Coronary artery (tissue), 2 donors: ENCODE data around the gene ATP13A1.
A peak's percentile ranks its signal among the peaks of the same experiment; 100 is the strongest.

Experiments
- DNase-seq: peaks from one replicate; pipeline ENCODE4 v3.0.0-alpha.2; 2017; ENCODE audit warnings: low spot score
- H3K27ac ChIP-seq, 2 donors: fragments of 200-600 bp; sonication (generic); one replicate each; pipeline ENCODE4 v1.5.1; 2016 to 2019
- H3K4me3 ChIP-seq: fragments of 200-600 bp; sonication (generic); 2 replicates; pipeline ENCODE4 v1.5.1; 2016; ENCODE audit warnings: mild to moderate bottlenecking, moderate library complexity
- TF ChIP-seq, protein P1 (sequence below): fragments of 200-600 bp; sonication (generic); IDR thresholded peaks from one replicate; pipeline ENCODE4 v1.5.1; 2019; ENCODE audit warnings: antibody characterized with exemption

The ATP13A1 gene

DNA sequence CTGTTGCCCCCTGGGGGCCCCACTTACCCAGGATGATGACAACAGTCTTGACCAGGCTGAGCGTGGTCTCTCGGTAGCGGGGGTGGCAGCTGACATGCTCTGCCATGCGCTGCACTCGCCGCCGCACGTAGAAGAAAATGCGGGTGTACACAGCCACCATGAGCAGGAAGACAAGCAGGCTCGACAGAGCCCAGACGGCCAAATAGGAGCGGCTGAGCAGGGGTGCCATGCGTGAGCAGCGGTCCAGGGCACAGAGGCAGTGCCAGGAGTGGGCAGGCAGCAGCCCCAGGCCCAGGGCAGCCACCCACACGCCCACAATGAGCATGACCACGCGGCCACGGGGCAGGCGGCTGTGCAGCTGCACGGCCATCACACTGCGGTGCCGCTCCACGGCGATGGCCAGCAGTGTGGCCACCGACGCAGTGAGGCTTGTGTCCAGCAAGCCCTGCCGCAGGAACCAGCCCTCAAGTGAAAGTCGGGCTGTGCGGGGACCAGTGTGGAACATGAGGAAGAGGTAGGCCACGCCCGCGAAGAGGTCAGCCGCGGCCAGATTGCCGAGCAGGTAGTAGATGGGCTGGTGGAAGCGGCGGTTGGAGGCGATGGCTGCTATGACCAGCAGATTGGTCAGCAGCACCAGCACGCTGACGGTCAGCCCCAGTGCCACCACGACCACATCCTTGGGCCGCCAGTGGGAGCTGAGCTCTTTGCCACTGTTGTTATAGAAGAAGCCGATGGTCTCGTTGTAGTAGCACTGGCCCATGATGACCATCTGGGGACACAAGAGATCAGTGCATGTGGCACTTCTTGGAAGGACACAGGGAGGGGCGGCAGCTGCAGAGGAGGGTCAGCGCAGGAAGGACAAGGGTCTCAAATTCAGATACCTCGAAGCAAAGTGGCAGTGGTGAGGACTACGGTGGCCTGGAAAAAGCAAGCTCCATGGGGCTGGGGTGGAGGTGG lies 36.7 kb downstream of the ATP13A1 start:
- no peak for DNase-seq
- Histone ChIP-seq H3K4me3 (no peak overlapping the region), H3K27ac (no peak overlapping the region)
- TF ChIP-seq, protein P1, sequence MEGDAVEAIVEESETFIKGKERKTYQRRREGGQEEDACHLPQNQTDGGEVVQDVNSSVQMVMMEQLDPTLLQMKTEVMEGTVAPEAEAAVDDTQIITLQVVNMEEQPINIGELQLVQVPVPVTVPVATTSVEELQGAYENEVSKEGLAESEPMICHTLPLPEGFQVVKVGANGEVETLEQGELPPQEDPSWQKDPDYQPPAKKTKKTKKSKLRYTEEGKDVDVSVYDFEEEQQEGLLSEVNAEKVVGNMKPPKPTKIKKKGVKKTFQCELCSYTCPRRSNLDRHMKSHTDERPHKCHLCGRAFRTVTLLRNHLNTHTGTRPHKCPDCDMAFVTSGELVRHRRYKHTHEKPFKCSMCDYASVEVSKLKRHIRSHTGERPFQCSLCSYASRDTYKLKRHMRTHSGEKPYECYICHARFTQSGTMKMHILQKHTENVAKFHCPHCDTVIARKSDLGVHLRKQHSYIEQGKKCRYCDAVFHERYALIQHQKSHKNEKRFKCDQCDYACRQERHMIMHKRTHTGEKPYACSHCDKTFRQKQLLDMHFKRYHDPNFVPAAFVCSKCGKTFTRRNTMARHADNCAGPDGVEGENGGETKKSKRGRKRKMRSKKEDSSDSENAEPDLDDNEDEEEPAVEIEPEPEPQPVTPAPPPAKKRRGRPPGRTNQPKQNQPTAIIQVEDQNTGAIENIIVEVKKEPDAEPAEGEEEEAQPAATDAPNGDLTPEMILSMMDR, result no peak

DNA sequence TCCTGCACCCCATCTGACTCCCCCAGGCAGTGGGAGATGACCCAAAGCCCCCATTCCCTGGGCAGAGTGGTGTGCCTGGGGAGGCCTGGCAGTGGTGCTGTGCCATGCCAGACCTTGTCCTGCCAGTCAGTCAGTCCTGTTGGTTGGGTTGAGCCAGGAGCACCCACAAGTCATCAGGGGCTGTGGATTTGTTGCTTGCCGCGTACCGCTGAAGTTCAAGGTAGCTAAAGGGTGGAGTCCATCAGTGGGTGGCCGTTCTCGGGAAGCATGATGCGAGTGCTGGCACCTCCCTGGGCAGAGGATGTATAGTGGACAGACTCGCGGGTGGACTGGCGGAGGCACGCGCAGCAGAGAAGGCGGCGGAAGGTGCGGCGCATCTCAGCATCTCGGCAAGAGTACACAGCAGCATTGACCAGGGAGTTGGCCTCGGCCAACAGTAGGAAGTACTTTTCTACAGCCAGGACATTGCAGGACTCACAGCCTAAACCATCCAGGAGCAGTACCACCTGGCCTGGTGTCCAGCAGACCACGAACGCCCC lies 39.4 kb downstream of the ATP13A1 start:
- DNase-seq, result no peak
- no peak overlapping the region for H3K27ac ChIP-seq
- no peak overlapping the region for H3K4me3 ChIP-seq
- TF ChIP-seq, protein P1, result no peak

DNA sequence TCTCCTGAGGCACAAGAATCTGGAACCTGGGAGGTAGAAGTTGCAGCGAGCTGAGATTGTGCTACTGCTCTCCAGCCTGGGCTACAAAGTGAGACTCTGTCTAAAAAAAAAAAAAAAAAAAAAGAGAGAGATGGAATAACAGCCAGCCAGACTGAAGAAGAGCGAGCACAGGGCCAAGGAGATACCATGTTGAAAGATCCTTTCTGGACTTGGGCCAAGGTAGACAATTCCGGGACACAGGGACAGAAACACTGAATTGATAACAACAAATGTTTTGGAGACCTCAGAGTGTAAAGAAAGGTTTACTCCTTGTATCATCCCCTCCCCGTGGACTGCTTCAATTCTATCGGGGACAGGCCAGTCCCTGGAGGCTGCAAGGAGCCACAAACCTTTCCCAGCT lies 40.1 kb downstream of the ATP13A1 start:
- Histone ChIP-seq H3K4me3 (no peak overlapping the region), H3K27ac (no peak overlapping the region)
- TF ChIP-seq, protein P1, result no peak
- DNase-seq, result no peak

DNA sequence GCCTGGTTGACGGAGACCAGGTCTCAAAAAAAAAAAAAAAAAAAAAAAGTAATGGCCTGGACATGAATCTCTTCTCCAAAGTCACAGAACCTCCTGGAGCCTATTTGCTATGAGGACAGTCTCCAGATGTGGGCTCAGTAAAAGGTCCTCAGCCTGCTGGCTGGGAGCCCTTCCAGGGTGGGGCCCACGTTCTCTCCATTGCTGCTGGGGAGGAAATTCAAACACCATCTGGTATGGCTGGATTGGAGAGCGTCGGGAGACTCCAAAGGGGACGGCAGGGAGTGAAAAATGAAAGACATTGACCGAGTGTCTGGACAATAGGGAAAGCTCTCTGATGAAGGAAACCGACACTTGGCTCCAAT lies 43.6 kb downstream of the ATP13A1 start:
- TF ChIP-seq, protein P1, result no peak
- DNase-seq, result no peak
- Histone ChIP-seq H3K27ac (no peak overlapping the region), H3K4me3 (no peak overlapping the region)

DNA sequence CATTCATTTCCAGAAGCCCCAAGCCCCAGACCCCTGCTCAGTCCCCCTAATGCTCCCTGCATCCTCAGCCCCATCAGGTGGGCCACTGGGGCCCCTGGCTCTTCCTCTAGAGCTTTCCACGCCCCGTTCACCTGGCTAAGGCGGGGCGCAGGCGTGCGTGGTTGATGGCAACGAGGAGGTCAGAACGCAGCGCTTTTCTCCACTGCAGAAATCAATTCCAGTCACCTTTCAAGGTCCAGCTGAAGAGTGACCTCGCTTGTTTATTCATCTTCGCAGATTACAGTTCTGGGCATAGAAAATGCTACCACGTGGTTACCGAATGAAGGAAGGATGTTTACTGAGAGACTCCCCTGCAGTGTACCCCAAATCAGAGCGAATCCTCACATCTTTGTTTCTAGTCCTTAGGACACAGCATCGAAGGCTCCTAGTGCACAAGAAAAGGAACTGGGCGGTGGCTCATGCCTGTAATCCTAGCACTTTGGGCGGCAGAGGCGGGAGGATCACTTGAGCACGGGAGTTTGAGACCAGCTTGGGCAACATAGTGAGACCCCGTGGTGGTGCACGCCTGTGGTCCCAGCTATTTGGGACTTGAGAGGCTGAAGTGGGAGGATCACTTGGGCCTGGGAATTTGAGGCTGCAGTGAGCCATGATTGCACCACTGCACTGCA lies 44.2 kb downstream of the ATP13A1 start:
- H3K27ac ChIP-seq, result no peak overlapping the region
- TF ChIP-seq, protein P1, result no peak
- H3K4me3 ChIP-seq, result no peak overlapping the region
- no peak for DNase-seq

DNA sequence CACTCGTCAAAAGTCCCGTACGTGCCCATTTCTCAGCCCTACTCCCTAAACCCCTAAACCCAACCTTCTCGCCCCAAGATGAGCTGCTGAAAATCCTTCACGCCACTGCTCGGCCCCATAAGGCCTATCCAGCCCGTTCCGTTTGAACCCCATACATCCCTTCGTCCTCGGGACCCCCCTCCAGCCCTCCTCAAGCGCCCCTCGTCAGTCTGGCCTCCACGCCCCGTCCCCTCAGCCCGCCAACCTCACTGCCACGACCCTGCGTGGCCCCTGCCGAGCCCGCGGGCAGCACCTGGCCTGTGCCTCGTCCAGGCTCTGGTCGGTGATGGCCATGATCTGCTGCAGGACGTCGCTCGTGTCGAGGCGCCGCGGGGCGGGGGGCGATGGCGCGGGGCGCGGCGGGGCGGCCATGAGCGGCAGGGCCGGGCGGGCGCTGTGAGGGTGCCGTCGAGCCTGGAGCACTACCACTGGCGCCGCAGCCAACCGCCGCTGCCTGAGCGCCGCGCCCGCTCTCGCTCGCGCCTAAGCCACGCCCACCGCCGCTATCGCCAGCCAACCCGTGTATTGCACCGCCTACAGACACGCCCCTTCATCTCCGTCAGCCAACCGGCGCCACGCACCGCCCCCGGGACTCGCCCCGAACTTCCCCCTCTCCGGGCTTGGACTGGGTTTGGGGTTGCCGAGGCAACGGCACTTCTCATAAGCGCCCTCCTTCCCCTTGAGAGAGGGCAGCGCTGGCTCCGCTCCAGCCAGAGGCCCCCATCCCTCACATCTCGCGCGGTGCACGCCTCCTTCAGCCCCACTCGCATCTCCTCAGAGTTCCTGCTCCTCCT lies 45.0 kb downstream of the ATP13A1 start, which contains the start of gene PBX4:
TSS of gene PBX4 (minus strand) at position 469 of the 833 bp plus-strand sequence. CDS start at position 411, 58 bp downstream.
- TF ChIP-seq, protein P1, result no peak
- no peak for DNase-seq
- no peak within 1 kb of the TSS for H3K27ac ChIP-seq
- H3K4me3 ChIP-seq, result peak within 1 kb of the TSS; percentile 70
